Measurements from ENCODE around the gene NPAS3. TPM values are rescaled to one million over a fixed set of nuclear protein-coding genes. Genes with fewer than 3 reads are reported as not detected.

NPAS3 gene
- total RNA-seq, 2 donors from 2014 or later = 1.1 to 1.8 TPM

- Histone ChIP-seq H3K36me3 (no peaks in the 10 kb centered on the region), H3K27me3 (replicated peaks; ENCODE audit: insufficient read depth) (no peaks in the 10 kb centered on the region), H3K4me1 (replicated peaks) (no peaks in the 10 kb centered on the region), H3K9me3 (no peaks in the 10 kb centered on the region), H3K27ac (no peak overlapping the region), H3K4me3 (no peak overlapping the region)
- DNase-seq (ENCODE audit: low spot score) = no peak
- intact Hi-C loops (cut with DNase I) = no loop called here
- 88% methylated on average over 4 of the region's 4 CpGs for WGBS
- TF ChIP-seq POLR2AphosphoS5 (IDR thresholded peaks at IDR 0.05) = no peak
- no peak for TF ChIP-seq CTCF (IDR thresholded peaks at IDR 0.05)
- TF ChIP-seq POLR2A (IDR thresholded peaks at IDR 0.05) = no peak
These were observed 803.5 kb downstream of the NPAS3 start for GRCh38 chr14:33742166-33742565.

- Histone ChIP-seq H3K4me3 (no peak overlapping the region), H3K4me1 (replicated peaks) (no peaks in the 10 kb centered on the region), H3K36me3 (no peaks in the 10 kb centered on the region), H3K27ac (no peak overlapping the region), H3K27me3 (replicated peaks; ENCODE audit: insufficient read depth) (no peaks in the 10 kb centered on the region), H3K9me3 (no peaks in the 10 kb centered on the region)
- TF ChIP-seq CTCF (IDR thresholded peaks at IDR 0.05) = no peak
- TF ChIP-seq POLR2A (IDR thresholded peaks at IDR 0.05) = no peak
- intact Hi-C loops (cut with DNase I) = no loop called here
- DNase-seq (ENCODE audit: low spot score) = no peak
- 79% methylated on average over 6 of the region's 6 CpGs for WGBS
These were observed 806.5 kb downstream of the NPAS3 start for GRCh38 chr14:33745163-33745562.

GRCh38 chr14:33747749-33748148, 809.1 kb downstream of the NPAS3 start:
- TF ChIP-seq CTCF (IDR thresholded peaks at IDR 0.05) (no peak), POLR2A (IDR thresholded peaks at IDR 0.05) (no peak), POLR2AphosphoS5 (IDR thresholded peaks at IDR 0.05) (no peak)
- Histone ChIP-seq H3K27ac (no peak overlapping the region), H3K4me1 (replicated peaks) (no peaks in the 10 kb centered on the region), H3K27me3 (replicated peaks; ENCODE audit: insufficient read depth) (no peaks in the 10 kb centered on the region), H3K9me3 (no peaks in the 10 kb centered on the region), H3K4me3 (no peak overlapping the region), H3K36me3 (no peaks in the 10 kb centered on the region)
- intact Hi-C loops (cut with DNase I) = no loop called here
- no peak for DNase-seq (ENCODE audit: low spot score)
- WGBS = 78% methylated on average over 1 of the region's 1 CpG

GRCh38 chr14:33754261-33754660, 815.6 kb downstream of the NPAS3 start:
- Histone ChIP-seq H3K27me3 (replicated peaks; ENCODE audit: insufficient read depth) (peaks cover 2% of the 10 kb centered on the region), H3K36me3 (no peaks in the 10 kb centered on the region), H3K4me1 (replicated peaks) (no peaks in the 10 kb centered on the region), H3K27ac (no peak overlapping the region), H3K4me3 (no peak overlapping the region), H3K9me3 (no peaks in the 10 kb centered on the region)
- no peak for DNase-seq (ENCODE audit: low spot score)
- WGBS = 86% methylated on average over 4 of the region's 4 CpGs
- TF ChIP-seq POLR2A (IDR thresholded peaks at IDR 0.05) (no peak), CTCF (IDR thresholded peaks at IDR 0.05) (no peak), POLR2AphosphoS5 (IDR thresholded peaks at IDR 0.05) (no peak)
- intact Hi-C loops (cut with DNase I) = no loop called here

- WGBS = 79% methylated on average over 5 of the region's 5 CpGs
- no peaks in the 10 kb centered on the region for H3K4me1 ChIP-seq (replicated peaks)
- no peaks in the 10 kb centered on the region for H3K9me3 ChIP-seq
- no peak overlapping the region for H3K4me3 ChIP-seq
- no peak for TF ChIP-seq CTCF (IDR thresholded peaks at IDR 0.05)
- TF ChIP-seq POLR2AphosphoS5 (IDR thresholded peaks at IDR 0.05) = no peak
- no peak for TF ChIP-seq POLR2A (IDR thresholded peaks at IDR 0.05)
- DNase-seq (ENCODE audit: low spot score) = no peak
- H3K27me3 ChIP-seq (replicated peaks; ENCODE audit: insufficient read depth) = peaks cover 2% of the 10 kb centered on the region
- no peaks in the 10 kb centered on the region for H3K36me3 ChIP-seq
- H3K27ac ChIP-seq = no peak overlapping the region
- intact Hi-C loops (cut with DNase I) = no loop called here
These were observed 816.7 kb downstream of the NPAS3 start for GRCh38 chr14:33755358-33755757.
